ENCODE results near the gene DCC. TPM values are rescaled to one million over a fixed set of nuclear protein-coding genes. Genes with fewer than 3 reads are reported as not detected.

DCC gene
- total and polyA plus RNA-seq, 12 donors: under 0.01 to 0.89 (median 0.09) TPM; not detected in 8

DNA sequence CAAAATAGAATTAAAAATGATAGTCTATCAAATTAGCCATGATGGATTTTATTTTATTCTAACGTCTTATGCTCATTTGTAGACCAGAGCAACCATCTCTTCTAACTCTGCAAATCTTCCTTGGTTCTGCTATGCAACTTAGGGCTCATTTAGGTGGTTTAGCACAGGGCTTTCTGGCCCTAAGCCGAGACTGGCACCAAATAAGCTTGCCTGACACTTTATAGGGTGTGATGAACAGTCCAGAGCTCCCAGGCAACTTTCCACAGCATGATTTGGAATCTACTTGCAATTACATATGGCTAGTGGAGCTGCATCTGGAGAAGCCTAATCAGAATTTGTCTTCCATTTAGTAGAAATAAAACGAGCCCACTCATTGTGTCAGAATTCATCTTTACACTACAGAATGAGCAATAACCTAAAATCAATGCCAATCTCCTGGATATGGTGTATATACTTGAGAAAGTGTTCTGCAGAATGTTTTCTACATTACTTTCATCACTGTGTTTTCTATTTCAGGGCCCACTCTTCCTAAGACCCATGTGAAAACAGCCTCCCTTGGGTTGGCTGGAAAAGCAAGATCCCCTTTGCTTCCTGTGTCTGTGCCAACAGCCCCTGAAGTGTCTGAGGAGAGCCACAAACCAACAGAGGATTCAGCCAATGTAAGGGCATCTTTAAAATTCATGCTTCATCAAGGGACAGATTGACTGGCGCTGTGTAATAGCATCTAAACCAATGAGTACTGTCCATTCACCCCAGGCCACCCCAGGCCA is 1186.3 kb downstream of the DCC start:
- Histone ChIP-seq H3K4me3 (no peak overlapping the region), H3K27me3 (no peaks in the 10 kb centered on the region), H3K36me3 (no peaks in the 10 kb centered on the region), H3K27ac (no peak overlapping the region), H3K9me3 (peaks cover 0 to 15% (median 0%) of the 10 kb centered on the region in 11 donors), H3K4me1 (no peaks in the 10 kb centered on the region)
- intact Hi-C loops (cut with DNase I): no loop called here
- no peak for DNase-seq
- ATAC-seq: no peak
- WGBS, 2 donors: 69 to 73% methylated on average over 4 of the region's 4 CpGs
- TF ChIP-seq CTCF (IDR thresholded peaks at IDR 0.05): no peak

GRCh38 chr18:53527365-53527764 is 1187.4 kb downstream of the DCC start:
- Histone ChIP-seq H3K4me1 (no peaks in the 10 kb centered on the region), H3K27ac (no peak overlapping the region), H3K36me3 (no peaks in the 10 kb centered on the region), H3K4me3 (no peak overlapping the region), H3K9me3 (peaks cover 0 to 11% (median 0%) of the 10 kb centered on the region in 11 donors), H3K27me3 (no peaks in the 10 kb centered on the region)
- WGBS, 2 donors: 77 to 86% methylated on average over 2 of the region's 2 CpGs
- no peak for DNase-seq
- no peak for TF ChIP-seq CTCF (IDR thresholded peaks at IDR 0.05)
- intact Hi-C loops (cut with DNase I): no loop called here
- ATAC-seq: no peak

DNA sequence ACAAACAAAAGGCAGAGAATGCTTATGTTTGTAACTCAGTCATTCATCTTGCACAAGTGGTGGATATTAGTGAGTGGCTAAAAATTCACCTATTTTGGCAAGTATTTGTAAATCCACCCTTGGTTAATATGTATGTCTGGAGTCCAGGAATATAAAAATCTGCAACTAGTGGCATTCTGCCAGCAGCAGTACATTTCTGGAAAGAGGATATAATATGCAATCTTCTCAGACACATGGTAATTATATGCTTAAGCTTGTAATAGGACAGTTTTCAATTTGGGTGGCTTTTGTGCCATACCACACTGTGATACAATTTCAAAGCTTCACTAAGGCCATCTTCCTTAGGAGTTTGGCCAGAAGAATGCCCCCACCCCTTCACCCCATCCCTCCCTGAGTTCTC is 1191.2 kb downstream of the DCC start:
- intact Hi-C loops (cut with DNase I): no loop called here
- DNase-seq (no peak), ATAC-seq (no peak)
- Histone ChIP-seq H3K36me3 (no peaks in the 10 kb centered on the region), H3K9me3 (no peaks in the 10 kb centered on the region), H3K27ac (no peak overlapping the region), H3K4me1 (no peaks in the 10 kb centered on the region), H3K27me3 (no peaks in the 10 kb centered on the region), H3K4me3 (no peak overlapping the region)
- TF ChIP-seq CTCF (IDR thresholded peaks at IDR 0.05): no peak

- no peaks in the 10 kb centered on the region for H3K36me3 ChIP-seq
- intact Hi-C loops (cut with DNase I): no loop called here
- no peaks in the 10 kb centered on the region for H3K9me3 ChIP-seq
- H3K4me3 ChIP-seq: no peak overlapping the region
- H3K27me3 ChIP-seq: no peaks in the 10 kb centered on the region
- H3K4me1 ChIP-seq: no peaks in the 10 kb centered on the region
- DNase-seq: no peak
- H3K27ac ChIP-seq: no peak overlapping the region
- TF ChIP-seq CTCF (IDR thresholded peaks at IDR 0.05): no peak
- WGBS, 2 donors: 49 to 61% methylated on average over 1 of the region's 1 CpG
- no peak for ATAC-seq
Measured at GRCh38 chr18:53531896-53532295, 1191.9 kb downstream of the DCC start.
